Fibroblast of lung (primary cell): ENCODE measurements around the gene CHST3. TPM values are rescaled to one million over a fixed set of nuclear protein-coding genes. Genes with fewer than 3 reads are reported as not detected.

Experiments used
- DNase-seq, 2 donors: peaks; one replicate each; pipeline versions ENCODE4 v3.0.0 to v3.0.0-alpha.2; 2010; ENCODE audit warnings: low read depth in 2 of 2
- H2AFZ ChIP-seq: 2 replicates; pipeline ENCODE4 v1.5.1; 2012; ENCODE audit warnings: low read length, control low read depth, inconsistent platforms
- H3K27ac ChIP-seq: 2 replicates; pipeline ENCODE4 v1.5.1; 2011; ENCODE audit warnings: low read length, control low read depth; ENCODE audit not compliant: insufficient read depth
- H3K27me3 ChIP-seq: 2 replicates; pipeline ENCODE4 v1.5.1; 2011; ENCODE audit warnings: mild to moderate bottlenecking, low read length; ENCODE audit not compliant: control insufficient read depth, insufficient read depth
- H3K36me3 ChIP-seq: 2 replicates; pipeline ENCODE4 v1.5.1; 2011; ENCODE audit warnings: low read length; ENCODE audit not compliant: control insufficient read depth, insufficient read depth
- H3K4me1 ChIP-seq: 2 replicates; pipeline ENCODE4 v1.5.1; 2011; ENCODE audit warnings: low read length; ENCODE audit not compliant: control insufficient read depth, insufficient read depth; ENCODE audit errors: extremely low read depth
- H3K4me2 ChIP-seq: 2 replicates; pipeline ENCODE4 v1.5.1; 2011; ENCODE audit warnings: low read length, control low read depth; ENCODE audit not compliant: insufficient read depth; ENCODE audit errors: extremely low read depth
- H3K4me3 ChIP-seq, 4 experiments: fragments of 200-600 bp in 1 of 4; sonication (generic) in 1 of 4; replicated peaks in 1 of 4; 2 replicates each; pipeline ENCODE4 v1.5.1; 2011 to 2016; ENCODE audit warnings: low read length in 4 of 4, low read depth in 3 of 4, mild to moderate bottlenecking in 3 of 4, control low read depth in 2 of 4, inconsistent platforms in 1 of 4, mixed read lengths in 1 of 4; ENCODE audit not compliant: insufficient read depth in 1 of 4; ENCODE audit errors: control extremely low read depth in 1 of 4
- H3K79me2 ChIP-seq: 2 replicates; pipeline ENCODE4 v1.5.1; 2012; ENCODE audit warnings: mild to moderate bottlenecking, low read length, inconsistent platforms; ENCODE audit not compliant: control insufficient read depth, insufficient read depth
- H3K9ac ChIP-seq: 2 replicates; pipeline ENCODE4 v1.5.1; 2011; ENCODE audit warnings: mild to moderate bottlenecking, low read length, control low read depth; ENCODE audit not compliant: insufficient read depth
- H3K9me3 ChIP-seq: 2 replicates; pipeline ENCODE4 v1.5.1; 2012; ENCODE audit warnings: low read depth, low read length; ENCODE audit not compliant: control insufficient read depth, insufficient read depth
- H4K20me1 ChIP-seq: 2 replicates; pipeline ENCODE4 v1.5.1; 2011; ENCODE audit warnings: low read length; ENCODE audit not compliant: control insufficient read depth, insufficient read depth; ENCODE audit errors: extremely low read depth
- EZH2 ChIP-seq: IDR thresholded peaks from 2 replicates; pipeline ENCODE4 v1.5.1; 2012; ENCODE audit warnings: low read length, control low read depth, mild to moderate bottlenecking; ENCODE audit errors: missing control alignments
- polyA plus RNA-seq, 2 donors: library from polyadenylated mRNA; depleted of rRNA in 1 of 2; stranded (reverse) in 1 of 2; unstranded in 1 of 2; fragments of >200 nt; gene quantifications; 2 replicates each; pipeline ENCODE4 v1.2.1, GENCODE V29; 2011 to 2012; ENCODE audit warnings: missing spikeins in 1 of 2
- total RNA-seq: library from RNA; depleted of rRNA; stranded (reverse); fragments of >200 nt; gene quantifications from 2 replicates; pipeline ENCODE4 v1.2.1, GENCODE V29; 2014
- TF ChIP-seq, protein P1 (sequence below), 2 donors: IDR thresholded peaks in 1 of 2; conservative IDR thresholded peaks in 1 of 2; 1 replicate in 1 of 2; 2 replicates in 1 of 2; pipeline ENCODE4 v1.5.1; 2011 to 2012; ENCODE audit warnings: low read length in 2 of 2, control low read depth in 1 of 2, inconsistent platforms in 1 of 2, low read depth in 1 of 2, mild to moderate bottlenecking in 1 of 2

Gene CHST3
- total and polyA plus RNA-seq, 2 donors (not counting 1 experiment from before 2014, with no cell fraction given) = 9.1 to 29.9 TPM

DNA sequence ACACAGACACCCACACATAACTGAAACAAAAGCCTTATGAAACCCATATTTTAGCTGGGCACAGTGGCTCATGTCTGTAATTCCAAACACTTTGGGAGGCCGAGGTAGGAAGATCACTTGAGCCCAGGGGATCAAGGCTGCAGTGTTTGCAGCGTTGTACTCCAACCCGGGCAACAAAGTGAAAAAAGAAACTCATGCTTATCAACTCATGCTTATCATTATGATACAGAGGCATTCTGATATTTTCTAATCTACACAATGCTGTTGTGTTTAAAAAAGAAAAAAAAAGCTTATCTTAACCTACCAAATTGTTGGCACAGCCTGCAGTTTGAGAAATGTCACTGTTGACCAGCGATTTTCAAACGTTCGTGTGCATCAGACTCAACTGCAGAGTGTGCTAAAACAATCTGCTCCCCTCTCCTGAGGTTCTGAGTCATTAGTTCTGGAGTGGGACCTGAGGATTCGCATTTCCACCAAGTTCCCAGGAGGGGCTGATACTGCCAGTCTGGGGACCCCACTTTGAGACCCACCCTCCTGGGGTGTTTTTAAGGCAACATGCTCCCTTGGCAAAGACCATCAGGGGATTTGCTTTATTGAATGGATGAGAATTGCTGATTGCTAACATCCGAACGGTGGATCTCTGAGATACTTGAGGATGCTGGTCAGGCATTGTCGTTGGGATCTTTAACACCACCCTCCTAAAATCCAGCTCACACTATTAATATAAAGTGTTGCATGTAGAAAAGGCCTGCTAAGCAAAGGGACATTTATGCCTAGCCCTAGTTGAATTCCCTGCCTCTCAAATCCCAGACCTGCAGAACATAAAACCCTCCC lies 16.2 kb downstream of the CHST3 start:
- no peaks in the 10 kb centered on the region for H3K9me3 ChIP-seq
- no peak overlapping the region for H2AFZ ChIP-seq
- peak in 1 of 2 donors; percentile 75 for DNase-seq
- H3K4me3 ChIP-seq = no peak overlapping the region
- H3K36me3 ChIP-seq = peaks cover 2% of the 10 kb centered on the region
- TF ChIP-seq EZH2 = no peak
- TF ChIP-seq, protein P1, sequence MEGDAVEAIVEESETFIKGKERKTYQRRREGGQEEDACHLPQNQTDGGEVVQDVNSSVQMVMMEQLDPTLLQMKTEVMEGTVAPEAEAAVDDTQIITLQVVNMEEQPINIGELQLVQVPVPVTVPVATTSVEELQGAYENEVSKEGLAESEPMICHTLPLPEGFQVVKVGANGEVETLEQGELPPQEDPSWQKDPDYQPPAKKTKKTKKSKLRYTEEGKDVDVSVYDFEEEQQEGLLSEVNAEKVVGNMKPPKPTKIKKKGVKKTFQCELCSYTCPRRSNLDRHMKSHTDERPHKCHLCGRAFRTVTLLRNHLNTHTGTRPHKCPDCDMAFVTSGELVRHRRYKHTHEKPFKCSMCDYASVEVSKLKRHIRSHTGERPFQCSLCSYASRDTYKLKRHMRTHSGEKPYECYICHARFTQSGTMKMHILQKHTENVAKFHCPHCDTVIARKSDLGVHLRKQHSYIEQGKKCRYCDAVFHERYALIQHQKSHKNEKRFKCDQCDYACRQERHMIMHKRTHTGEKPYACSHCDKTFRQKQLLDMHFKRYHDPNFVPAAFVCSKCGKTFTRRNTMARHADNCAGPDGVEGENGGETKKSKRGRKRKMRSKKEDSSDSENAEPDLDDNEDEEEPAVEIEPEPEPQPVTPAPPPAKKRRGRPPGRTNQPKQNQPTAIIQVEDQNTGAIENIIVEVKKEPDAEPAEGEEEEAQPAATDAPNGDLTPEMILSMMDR (conservative IDR thresholded peaks at IDR 0.05 in 1 of 2, IDR thresholded peaks at IDR 0.05 in 1 of 2; ENCODE audit: low read depth in 1 of 2, low read length in 2 of 2) = no peak
- no peak overlapping the region for H3K9ac ChIP-seq
- H3K27ac ChIP-seq = peak overlapping the region; percentile 37
- no peaks in the 10 kb centered on the region for H4K20me1 ChIP-seq
- H3K4me1 ChIP-seq = peaks cover 54% of the 10 kb centered on the region
- H3K79me2 ChIP-seq = peaks cover 43% of the 10 kb centered on the region
- no peaks in the 10 kb centered on the region for H3K27me3 ChIP-seq
- peak overlapping the region; percentile 66 for H3K4me2 ChIP-seq

DNA sequence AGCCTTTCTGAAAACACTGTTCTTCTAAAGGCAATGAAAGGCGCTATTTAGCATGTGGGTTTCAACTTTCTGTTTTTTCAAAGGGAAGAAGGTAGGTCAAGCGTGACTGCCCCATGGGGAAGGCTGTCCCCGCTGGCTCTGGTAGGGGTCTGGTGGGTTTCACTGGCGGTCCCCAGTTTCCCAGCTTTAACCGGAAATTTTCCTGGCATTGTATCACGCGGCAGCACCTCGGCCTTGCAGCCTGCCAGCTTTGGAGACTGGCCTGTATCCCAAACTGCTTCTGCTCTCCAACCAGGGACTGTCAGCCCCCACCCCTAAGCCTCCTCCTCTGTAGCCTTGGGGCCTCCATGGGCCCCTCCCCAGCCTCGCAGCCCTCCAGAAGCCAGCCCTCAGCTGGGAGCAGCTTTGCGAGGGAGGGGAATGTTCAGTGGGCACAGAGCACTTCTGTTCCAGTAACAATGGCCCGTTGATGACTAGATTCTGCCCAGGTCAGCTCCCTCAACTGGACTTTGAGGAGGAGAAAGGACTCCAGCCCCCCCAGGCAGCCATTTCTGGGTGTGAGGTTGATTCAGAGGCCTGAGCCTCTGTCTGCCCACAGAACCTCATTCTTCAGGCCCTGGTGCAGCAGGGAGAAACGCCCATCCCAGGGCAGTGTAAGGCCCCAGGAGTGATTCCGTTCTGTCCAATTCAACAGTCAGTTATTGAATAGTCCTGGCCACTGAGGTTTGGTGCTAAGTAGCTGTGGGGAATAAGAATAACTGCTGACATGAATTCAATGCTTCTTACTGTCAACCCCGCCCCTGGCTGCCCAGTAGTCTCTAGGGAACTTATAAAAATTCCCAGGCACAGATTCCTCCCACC lies 17.1 kb downstream of the CHST3 start:
- Histone ChIP-seq H3K4me3 (no peak overlapping the region), H3K4me1 (peaks cover 50% of the 10 kb centered on the region), H3K9ac (no peak overlapping the region), H3K79me2 (peaks cover 43% of the 10 kb centered on the region), H3K27me3 (no peaks in the 10 kb centered on the region), H4K20me1 (no peaks in the 10 kb centered on the region), H3K9me3 (no peaks in the 10 kb centered on the region), H3K4me2 (peak overlapping the region; percentile 66), H3K36me3 (peaks cover 2% of the 10 kb centered on the region), H2AFZ (no peak overlapping the region), H3K27ac (peak overlapping the region; percentile 37)
- TF ChIP-seq EZH2 = no peak
- TF ChIP-seq, protein P1 (conservative IDR thresholded peaks at IDR 0.05 in 1 of 2, IDR thresholded peaks at IDR 0.05 in 1 of 2; ENCODE audit: low read depth in 1 of 2, low read length in 2 of 2) = no peak
- peak; percentile 50 to 82 for DNase-seq

DNA sequence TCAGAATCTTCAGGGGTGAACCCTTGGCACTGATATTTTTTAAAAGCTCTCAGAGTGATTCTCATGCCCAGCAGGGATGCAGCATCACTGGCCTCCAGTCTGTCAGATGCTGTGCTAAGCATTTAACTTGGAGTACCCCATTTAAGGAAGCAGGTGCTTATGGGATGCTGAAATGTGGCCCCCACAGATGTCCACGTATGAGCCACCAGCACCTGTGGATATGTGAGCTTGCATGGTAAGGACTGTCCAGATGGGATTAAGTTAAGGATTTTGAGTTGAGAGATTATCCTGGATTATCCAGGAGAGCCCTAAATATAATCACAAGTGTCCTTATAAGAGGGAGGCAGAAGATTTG lies 17.7 kb downstream of the CHST3 start:
- H3K4me2 ChIP-seq = no peak overlapping the region
- TF ChIP-seq, protein P1 (conservative IDR thresholded peaks at IDR 0.05 in 1 of 2, IDR thresholded peaks at IDR 0.05 in 1 of 2; ENCODE audit: low read depth in 1 of 2, low read length in 2 of 2) = no peak
- no peak for TF ChIP-seq EZH2
- peaks cover 2% of the 10 kb centered on the region for H3K36me3 ChIP-seq
- no peaks in the 10 kb centered on the region for H4K20me1 ChIP-seq
- no peak for DNase-seq
- H3K27ac ChIP-seq = no peak overlapping the region
- H3K9me3 ChIP-seq = no peaks in the 10 kb centered on the region
- peaks cover 49% of the 10 kb centered on the region for H3K4me1 ChIP-seq
- no peak overlapping the region for H2AFZ ChIP-seq
- H3K4me3 ChIP-seq = no peak overlapping the region
- H3K27me3 ChIP-seq = no peaks in the 10 kb centered on the region
- peaks cover 46% of the 10 kb centered on the region for H3K79me2 ChIP-seq
- no peak overlapping the region for H3K9ac ChIP-seq
